Neutrophil (primary cell): ENCODE measurements around the gene GLIS1.

Experiments used
- H3K27ac ChIP-seq: fragments of 200-600 bp; sonication (generic); 2 replicates; pipeline ENCODE4 v1.5.1; 2016; ENCODE audit warnings: mild to moderate bottlenecking, moderate library complexity
- H3K27me3 ChIP-seq: fragments of 200-600 bp; sonication (generic); 2 replicates; pipeline ENCODE4 v1.6.0; 2016; ENCODE audit warnings: mild to moderate bottlenecking
- H3K36me3 ChIP-seq: fragments of 200-600 bp; sonication (generic); 2 replicates; pipeline ENCODE4 v1.5.1; 2017
- H3K4me1 ChIP-seq, 2 experiments: fragments of 200-600 bp in 1 of 2; sonication (generic) in 1 of 2; 1 replicate in 1 of 2; 2 replicates in 1 of 2; pipeline versions ENCODE4 v1.5.1 to v1.6.1; 2013 to 2016; ENCODE audit warnings: low read depth in 1 of 2, low read length in 1 of 2, mild to moderate bottlenecking in 1 of 2, moderate library complexity in 1 of 2; ENCODE audit not compliant: control insufficient read depth in 1 of 2, insufficient read depth in 1 of 2
- H3K4me3 ChIP-seq, 2 experiments: fragments of 200-600 bp in 1 of 2; sonication (generic) in 1 of 2; 1 replicate in 1 of 2; 2 replicates in 1 of 2; pipeline ENCODE4 v1.5.1; 2013 to 2016; ENCODE audit warnings: low read depth in 1 of 2, low read length in 1 of 2, mild to moderate bottlenecking in 1 of 2, moderate library complexity in 1 of 2
- H3K9me3 ChIP-seq: fragments of 200-600 bp; sonication (generic); 2 replicates; pipeline ENCODE4 v1.5.1; 2016
- TF ChIP-seq, protein P1 (sequence below): fragments of 200-600 bp; sonication (generic); IDR thresholded peaks from 2 replicates; pipeline ENCODE4 v1.5.1; 2016; ENCODE audit warnings: antibody characterized with exemption

Gene GLIS1

DNA sequence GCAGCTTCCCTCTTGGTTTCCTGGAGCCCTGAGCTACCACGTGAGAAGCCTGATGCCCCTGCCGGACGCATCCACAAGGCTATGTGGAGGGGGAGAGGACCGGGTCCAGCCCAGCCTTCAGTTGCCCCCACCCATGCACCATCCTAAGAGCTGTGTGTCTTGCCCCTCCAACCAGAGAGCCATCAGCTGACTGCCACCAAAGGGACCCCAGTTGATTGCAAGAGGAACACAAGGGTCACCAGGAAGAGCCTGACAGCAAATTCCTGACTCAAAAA is 81.5 kb downstream of the GLIS1 start:
- H3K4me1 ChIP-seq: no peaks in the 10 kb centered on the region
- TF ChIP-seq, protein P1, sequence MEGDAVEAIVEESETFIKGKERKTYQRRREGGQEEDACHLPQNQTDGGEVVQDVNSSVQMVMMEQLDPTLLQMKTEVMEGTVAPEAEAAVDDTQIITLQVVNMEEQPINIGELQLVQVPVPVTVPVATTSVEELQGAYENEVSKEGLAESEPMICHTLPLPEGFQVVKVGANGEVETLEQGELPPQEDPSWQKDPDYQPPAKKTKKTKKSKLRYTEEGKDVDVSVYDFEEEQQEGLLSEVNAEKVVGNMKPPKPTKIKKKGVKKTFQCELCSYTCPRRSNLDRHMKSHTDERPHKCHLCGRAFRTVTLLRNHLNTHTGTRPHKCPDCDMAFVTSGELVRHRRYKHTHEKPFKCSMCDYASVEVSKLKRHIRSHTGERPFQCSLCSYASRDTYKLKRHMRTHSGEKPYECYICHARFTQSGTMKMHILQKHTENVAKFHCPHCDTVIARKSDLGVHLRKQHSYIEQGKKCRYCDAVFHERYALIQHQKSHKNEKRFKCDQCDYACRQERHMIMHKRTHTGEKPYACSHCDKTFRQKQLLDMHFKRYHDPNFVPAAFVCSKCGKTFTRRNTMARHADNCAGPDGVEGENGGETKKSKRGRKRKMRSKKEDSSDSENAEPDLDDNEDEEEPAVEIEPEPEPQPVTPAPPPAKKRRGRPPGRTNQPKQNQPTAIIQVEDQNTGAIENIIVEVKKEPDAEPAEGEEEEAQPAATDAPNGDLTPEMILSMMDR: no peak
- no peaks in the 10 kb centered on the region for H3K9me3 ChIP-seq
- H3K27ac ChIP-seq: no peak overlapping the region
- peaks cover 11% of the 10 kb centered on the region for H3K27me3 ChIP-seq
- H3K4me3 ChIP-seq: no peak overlapping the region
- no peaks in the 10 kb centered on the region for H3K36me3 ChIP-seq

DNA sequence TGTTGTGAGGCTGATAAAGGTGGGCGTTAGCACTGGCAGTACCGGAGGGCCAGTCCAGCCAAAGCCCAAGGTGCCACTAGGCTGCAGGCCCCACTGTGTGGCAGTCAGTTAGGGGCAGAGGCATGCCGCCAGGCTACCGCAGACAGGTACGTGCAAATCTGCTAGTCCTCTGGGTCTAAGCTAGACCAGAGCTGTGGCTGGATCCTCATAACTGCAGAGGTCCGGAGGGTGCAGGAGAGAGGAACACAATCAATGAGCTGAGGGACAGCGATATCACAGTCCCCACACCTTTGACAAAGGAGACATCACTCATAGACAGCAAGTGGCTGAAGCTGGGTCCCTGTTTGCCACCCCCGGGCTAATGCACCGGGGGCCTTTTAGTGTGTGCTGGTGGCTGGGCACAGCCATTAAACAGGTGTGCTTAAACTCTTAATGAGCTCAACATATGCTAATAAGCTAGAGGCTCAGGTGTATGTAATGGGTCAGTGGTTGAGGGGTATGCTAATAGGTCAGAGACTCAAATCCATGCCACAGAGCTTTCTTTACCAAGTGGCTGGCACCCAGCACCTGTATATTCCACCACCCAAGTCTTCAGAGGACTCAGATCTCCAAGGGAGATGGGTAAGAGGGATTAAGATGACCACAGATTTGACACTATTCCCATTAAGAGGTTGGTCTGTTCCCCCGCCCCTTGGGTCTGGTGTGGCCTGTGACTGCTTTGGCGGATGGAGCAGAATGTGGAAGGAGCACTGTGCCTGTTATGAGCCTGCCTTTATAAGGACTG is 82.0 kb downstream of the GLIS1 start:
- Histone ChIP-seq H3K4me3 (no peak overlapping the region), H3K9me3 (no peaks in the 10 kb centered on the region), H3K4me1 (no peaks in the 10 kb centered on the region), H3K27ac (no peak overlapping the region), H3K27me3 (peaks cover 11% of the 10 kb centered on the region), H3K36me3 (no peaks in the 10 kb centered on the region)
- TF ChIP-seq, protein P1: no peak

DNA sequence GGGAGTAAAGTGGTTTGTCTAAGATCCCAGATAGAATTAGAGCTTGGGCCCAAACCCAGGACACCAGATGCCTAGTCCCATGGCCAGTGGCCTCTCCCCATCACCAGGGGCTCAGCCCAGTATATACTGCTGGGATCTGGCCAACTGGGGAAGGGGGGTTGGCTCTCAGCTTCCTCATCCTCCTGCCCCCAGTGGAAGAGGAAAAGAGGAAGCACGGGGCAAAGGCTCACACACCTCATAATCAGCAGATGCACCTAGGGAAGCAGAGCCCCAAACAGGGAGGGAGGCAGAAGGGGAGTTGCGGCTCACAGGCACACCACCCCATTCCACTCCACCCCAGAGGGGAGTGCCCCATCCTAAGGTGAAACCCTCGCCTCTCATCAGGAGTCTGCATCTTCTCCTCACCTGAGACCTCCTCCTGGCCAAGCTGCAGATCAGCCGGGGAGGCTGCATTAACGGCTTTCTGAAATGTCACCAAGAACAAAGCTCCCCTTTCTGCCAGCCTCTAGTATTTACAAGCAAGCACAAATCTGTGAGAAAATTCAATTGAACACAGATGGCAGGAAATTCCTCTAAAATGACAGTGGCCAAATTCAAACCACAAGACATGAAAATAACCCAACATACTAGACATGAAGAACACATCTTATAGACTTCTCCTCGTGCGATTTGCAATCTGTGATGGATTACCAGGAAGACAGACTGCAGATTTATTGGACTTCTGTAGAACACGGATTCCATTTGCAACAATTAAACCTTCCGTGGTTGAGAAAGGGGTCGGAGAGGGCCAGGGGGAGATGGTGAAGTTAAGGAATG is 82.8 kb downstream of the GLIS1 start:
- H3K4me3 ChIP-seq: no peak overlapping the region

DNA sequence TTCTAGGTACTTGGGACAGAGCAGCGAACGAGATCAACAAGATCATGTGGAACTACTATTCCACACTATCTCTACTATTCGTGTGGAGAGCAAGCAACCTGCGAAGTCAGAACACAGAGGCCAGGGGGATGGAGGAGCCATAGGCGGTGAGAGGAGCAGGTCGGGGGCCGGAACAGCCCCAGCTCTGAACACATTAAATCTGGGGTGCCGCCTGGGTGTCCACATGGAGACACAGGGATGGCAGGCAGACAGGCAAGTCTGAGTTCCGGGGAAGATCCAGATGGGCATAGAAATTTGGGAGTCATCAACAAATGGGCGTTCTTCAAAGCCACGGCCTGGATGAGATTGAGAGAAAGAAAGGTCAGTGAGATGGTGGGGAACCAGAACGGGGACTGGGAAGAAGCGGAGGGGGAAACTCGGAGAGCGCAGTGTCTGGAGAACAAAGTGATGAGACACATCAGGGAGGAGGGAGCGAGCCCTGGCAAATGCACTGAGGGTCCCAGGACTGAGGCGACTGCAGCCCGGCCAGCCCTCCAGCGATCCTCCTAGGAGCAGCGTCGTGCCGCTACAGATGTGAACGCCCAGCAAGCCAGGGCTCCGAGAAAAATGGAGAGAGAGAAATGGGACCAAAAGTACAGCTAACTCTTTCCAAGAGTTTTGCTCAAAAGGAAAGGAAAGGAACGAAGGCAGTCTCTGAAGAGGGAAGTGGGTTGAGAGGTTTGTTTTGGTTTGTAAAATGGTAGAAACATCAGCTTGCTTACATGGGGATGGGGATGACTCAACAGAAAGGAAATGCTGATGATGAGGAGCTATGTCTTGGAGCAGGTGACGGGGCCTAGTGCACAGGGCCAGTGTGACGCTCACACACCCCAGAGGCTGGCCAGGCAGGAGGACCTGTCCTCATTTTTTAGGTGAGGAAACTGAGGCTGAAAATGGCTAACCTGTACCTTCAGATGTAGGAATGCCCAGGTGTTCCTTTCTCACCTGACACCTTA is 84.5 kb downstream of the GLIS1 start:
- Histone ChIP-seq H3K9me3 (no peaks in the 10 kb centered on the region), H3K27ac (no peak overlapping the region), H3K27me3 (peaks cover 11% of the 10 kb centered on the region), H3K4me3 (no peak overlapping the region), H3K36me3 (no peaks in the 10 kb centered on the region), H3K4me1 (no peaks in the 10 kb centered on the region)
- TF ChIP-seq, protein P1: no peak

More for the DNA sequence above, 82.8 kb downstream of the GLIS1 start:
- H3K9me3 ChIP-seq: no peaks in the 10 kb centered on the region
- H3K4me1 ChIP-seq: no peaks in the 10 kb centered on the region
- no peak overlapping the region for H3K27ac ChIP-seq
- TF ChIP-seq, protein P1: no peak
- peaks cover 11% of the 10 kb centered on the region for H3K27me3 ChIP-seq
- no peaks in the 10 kb centered on the region for H3K36me3 ChIP-seq

DNA sequence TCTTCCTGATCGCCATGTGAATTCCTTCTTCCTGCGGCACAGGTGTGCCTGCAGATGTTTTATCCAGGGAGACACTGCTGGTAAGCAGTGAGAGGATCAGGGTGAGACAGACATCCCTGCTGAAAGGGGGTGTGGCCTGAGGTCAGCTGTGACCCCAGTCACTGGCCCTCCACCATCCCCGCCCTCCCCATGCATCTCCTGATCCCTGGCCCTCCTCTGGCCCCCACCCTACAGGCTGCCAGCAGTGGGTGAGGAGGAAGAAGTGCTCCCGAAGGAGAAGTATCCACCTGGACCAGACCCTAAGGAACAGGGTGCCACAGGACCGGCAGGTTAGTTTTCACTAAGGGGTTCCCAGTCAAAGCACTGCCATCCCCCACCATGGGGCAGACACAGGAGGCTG is 85.3 kb downstream of the GLIS1 start:
- Histone ChIP-seq H3K27ac (no peak overlapping the region), H3K4me1 (no peaks in the 10 kb centered on the region), H3K27me3 (peaks cover 11% of the 10 kb centered on the region), H3K36me3 (no peaks in the 10 kb centered on the region), H3K9me3 (no peaks in the 10 kb centered on the region), H3K4me3 (no peak overlapping the region)
- TF ChIP-seq, protein P1: no peak
